ENCODE measurements around the gene CUL4B. TPM values are rescaled to one million over a fixed set of nuclear protein-coding genes. Genes with fewer than 3 reads are reported as not detected.
A peak's percentile ranks its signal among the peaks of the same experiment; 100 is the strongest.

Gene CUL4B
- total and polyA plus RNA-seq, 4 donors: 6.0 to 24.9 (median 12.7) TPM

- Histone ChIP-seq H3K27me3 (ENCODE audit: control insufficient read depth in 4 of 4, insufficient read depth in 4 of 4, low read length in 3 of 4) (no peaks in the 10 kb centered on the region), H3K4me3 (ENCODE audit: low read depth in 1 of 3, low read length in 3 of 3) (no peak overlapping the region), H3K36me3 (ENCODE audit: control insufficient read depth in 4 of 4, insufficient read depth in 3 of 4, low read depth in 1 of 4, low read length in 3 of 4) (no peaks in the 10 kb centered on the region), H3K4me1 (ENCODE audit: control insufficient read depth in 4 of 4, insufficient read depth in 4 of 4, low read length in 3 of 4) (peaks cover 0 to 22% (median 17%) of the 10 kb centered on the region in 4 donors), H3K27ac (ENCODE audit: low read depth in 1 of 2, low read length in 2 of 2) (peak overlapping the region in 1 of 2 donors; percentile 75), H3K9ac (ENCODE audit: low read depth in 1 of 2, low read length in 2 of 2) (peak overlapping the region in 1 of 2 donors; percentile 13), H3K9me3 (ENCODE audit: control insufficient read depth in 4 of 4, low read length in 3 of 4) (no peaks in the 10 kb centered on the region)
- no peak for DNase-seq (ENCODE audit: low spot score)
- TF ChIP-seq HNF4G (IDR thresholded peaks at IDR 0.05): no peak
- no peak for TF ChIP-seq FOXA2 (IDR thresholded peaks at IDR 0.05)
- TF ChIP-seq EGR1 (IDR thresholded peaks at IDR 0.05; ENCODE audit: low read depth in 2 of 2): no peak
- no peak for TF ChIP-seq REST (IDR thresholded peaks at IDR 0.05)
- no peak for TF ChIP-seq MAX (IDR thresholded peaks at IDR 0.05)
- 45% methylated on average over 3 of the region's 3 CpGs for WGBS
Measured at GRCh38 chrX:120512222-120512621, 48.5 kb downstream of the CUL4B start.

- TF ChIP-seq RXRA (IDR thresholded peaks at IDR 0.05): no peak
- WGBS: 87% methylated on average over 1 of the region's 1 CpG
- Histone ChIP-seq H3K9me3 (ENCODE audit: control insufficient read depth in 4 of 4, low read length in 3 of 4) (no peaks in the 10 kb centered on the region), H3K4me3 (ENCODE audit: low read depth in 1 of 3, low read length in 3 of 3) (no peak overlapping the region), H3K27me3 (ENCODE audit: control insufficient read depth in 4 of 4, insufficient read depth in 4 of 4, low read length in 3 of 4) (no peaks in the 10 kb centered on the region), H3K9ac (ENCODE audit: low read depth in 1 of 2, low read length in 2 of 2) (no peak overlapping the region), H3K36me3 (ENCODE audit: control insufficient read depth in 4 of 4, insufficient read depth in 3 of 4, low read depth in 1 of 4, low read length in 3 of 4) (no peaks in the 10 kb centered on the region), H3K27ac (ENCODE audit: low read depth in 1 of 2, low read length in 2 of 2) (no peak overlapping the region), H3K4me1 (ENCODE audit: control insufficient read depth in 4 of 4, insufficient read depth in 4 of 4, low read length in 3 of 4) (no peaks in the 10 kb centered on the region)
- DNase-seq (ENCODE audit: low spot score): no peak
Measured at GRCh38 chrX:120504569-120504968, 56.2 kb downstream of the CUL4B start.

- DNase-seq (ENCODE audit: low spot score): no peak
- H3K27me3 ChIP-seq (ENCODE audit: control insufficient read depth in 4 of 4, insufficient read depth in 4 of 4, low read length in 3 of 4): no peaks in the 10 kb centered on the region
- WGBS: 66% methylated on average over 4 of the region's 4 CpGs
- no peak overlapping the region for H3K9ac ChIP-seq (ENCODE audit: low read depth in 1 of 2, low read length in 2 of 2)
- no peak overlapping the region for H3K4me3 ChIP-seq (ENCODE audit: low read depth in 1 of 3, low read length in 3 of 3)
- no peaks in the 10 kb centered on the region for H3K9me3 ChIP-seq (ENCODE audit: control insufficient read depth in 4 of 4, low read length in 3 of 4)
- no peaks in the 10 kb centered on the region for H3K4me1 ChIP-seq (ENCODE audit: control insufficient read depth in 4 of 4, insufficient read depth in 4 of 4, low read length in 3 of 4)
- TF ChIP-seq TAF1 (conservative IDR thresholded peaks at IDR 0.05) (no peak), MAX (IDR thresholded peaks at IDR 0.05) (no peak), CTCF (IDR thresholded peaks at IDR 0.05; ENCODE audit: low read depth, low read length, missing input control) (no peak), REST (IDR thresholded peaks at IDR 0.05) (no peak), ATF3 (IDR thresholded peaks at IDR 0.05) (no peak), RXRA (IDR thresholded peaks at IDR 0.05) (no peak), ZBTB33 (IDR thresholded peaks at IDR 0.05) (no peak), JUND (IDR thresholded peaks at IDR 0.05) (no peak), SP1 (IDR thresholded peaks at IDR 0.05) (no peak)
- H3K27ac ChIP-seq (ENCODE audit: low read depth in 1 of 2, low read length in 2 of 2): no peak overlapping the region
- no peaks in the 10 kb centered on the region for H3K36me3 ChIP-seq (ENCODE audit: control insufficient read depth in 4 of 4, insufficient read depth in 3 of 4, low read depth in 1 of 4, low read length in 3 of 4)
Measured at GRCh38 chrX:120499301-120500072, 61.3 kb downstream of the CUL4B start.

Data from liver (tissue), 9 donors.